NCI-H446 treated with DMSO at 0.1 percent for 48 hours (cell line): ENCODE measurements around the gene AIFM3.

Experiments used
- DNase-seq: peaks from one replicate; lab custom pipeline; 2025; lab: John Stamatoyannopoulos, UW

Gene AIFM3

GRCh38 chr22:21028277-21029251 lies 61.5 kb downstream of the AIFM3 start:
- DNase-seq, result no peak

DNA sequence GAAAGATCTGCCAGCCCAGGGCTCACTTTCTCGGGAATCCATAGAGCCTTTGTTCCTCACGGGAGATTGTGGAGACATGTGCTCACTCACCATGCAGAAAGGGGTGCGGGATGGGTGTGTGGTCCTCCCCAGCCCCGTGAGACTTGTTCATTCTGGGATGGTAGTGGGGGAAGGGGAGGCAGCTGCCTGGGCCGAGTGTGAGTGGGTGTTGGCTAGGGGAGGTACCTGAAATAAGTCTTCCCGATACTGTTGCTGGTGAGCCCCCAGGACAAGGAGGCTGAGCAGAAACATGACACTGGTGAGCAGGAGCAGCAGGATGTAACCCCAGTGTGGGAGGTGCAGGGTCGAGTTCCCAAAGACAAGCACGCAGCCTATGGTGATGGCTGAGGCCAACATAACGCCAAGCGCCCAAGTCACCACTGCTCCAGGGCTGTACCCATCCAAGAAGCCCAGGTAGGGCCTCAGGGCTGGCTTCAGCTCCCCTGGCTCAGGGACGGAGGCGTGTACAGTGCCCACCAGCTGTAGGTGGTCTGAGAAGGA lies 62.5 kb downstream of the AIFM3 start:
- DNase-seq, result no peak

- DNase-seq, result no peak
Measured at GRCh38 chr22:21030032-21030431, 63.0 kb downstream of the AIFM3 start.
